Tibial artery (tissue), 4 donors: ENCODE data around the gene ANKRD35.
A peak's percentile ranks its signal among the peaks of the same experiment; 100 is the strongest.

Experiments
- DNase-seq, 2 donors: peaks; one replicate each; pipeline ENCODE4 v3.0.0-alpha.2; 2019
- H3K27ac ChIP-seq, 2 donors: fragments of 200-600 bp; sonication (generic) in 1 of 2; 1 replicate in 1 of 2; 2 replicates in 1 of 2; pipeline ENCODE4 v1.5.1; 2018 to 2019; ENCODE audit warnings: mild to moderate bottlenecking in 1 of 2
- H3K27me3 ChIP-seq, 2 donors: fragments of 200-600 bp; sonication (generic) in 1 of 2; one replicate each; pipeline versions ENCODE4 v1.5.1 to v1.6.0; 2016 to 2019
- H3K36me3 ChIP-seq, 3 donors: fragments of 200-600 bp; sonication (generic) in 2 of 3; one replicate each; pipeline ENCODE4 v1.5.1; 2016 to 2019; ENCODE audit warnings: mild to moderate bottlenecking in 2 of 3
- H3K4me1 ChIP-seq, 4 donors: fragments of 200-600 bp; sonication (generic) in 2 of 4; 1 replicate in 3 of 4; 2 replicates in 1 of 4; pipeline ENCODE4 v1.5.1; 2016 to 2019
- H3K4me3 ChIP-seq, 2 donors: fragments of 200-600 bp; sonication (generic) in 1 of 2; 1 replicate in 1 of 2; 2 replicates in 1 of 2; pipeline ENCODE4 v1.5.1; 2018 to 2019; ENCODE audit warnings: mild to moderate bottlenecking in 2 of 2
- H3K9me3 ChIP-seq, 3 donors: fragments of 200-600 bp; sonication (generic) in 1 of 3; one replicate each; pipeline ENCODE4 v1.5.1; 2016 to 2019
- intact Hi-C: fragments of 100-400 bp; cut with DNase I; formaldehyde crosslinking; loops from one replicate; pipeline ENCODE4 v1.15.0; 2023; ENCODE audit warnings: low total_unique reads
- TF ChIP-seq, protein P1 (sequence below), 2 experiments: fragments of 200-600 bp in 1 of 2; fragments of 450-650 bp in 1 of 2; IDR thresholded peaks; one replicate each; pipeline ENCODE4 v1.5.1; 2017 to 2019; ENCODE audit warnings: antibody characterized with exemption in 2 of 2, mild to moderate bottlenecking in 1 of 2, moderate library complexity in 1 of 2

ANKRD35 gene

DNA sequence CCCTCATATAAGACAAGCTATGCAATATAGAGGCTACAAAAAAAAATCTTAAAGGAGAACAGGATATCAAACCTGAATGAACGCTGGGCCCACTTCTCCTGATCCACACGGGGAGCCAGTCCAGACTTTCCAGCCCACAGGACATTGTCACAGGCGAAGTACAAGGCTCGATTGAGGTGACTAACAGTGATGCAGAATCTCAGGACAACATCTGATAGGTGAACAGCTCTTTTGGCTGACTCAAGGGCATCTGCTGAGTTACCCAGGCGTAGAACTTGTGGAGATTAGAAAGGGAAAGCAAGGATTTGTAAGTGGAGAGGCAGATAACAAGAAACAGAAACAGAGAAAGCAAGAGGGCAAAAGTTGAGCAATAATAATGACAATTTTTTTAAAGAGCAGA is 31.1 kb upstream of the ANKRD35 start:
- no peak for DNase-seq
- TF ChIP-seq, protein P1, sequence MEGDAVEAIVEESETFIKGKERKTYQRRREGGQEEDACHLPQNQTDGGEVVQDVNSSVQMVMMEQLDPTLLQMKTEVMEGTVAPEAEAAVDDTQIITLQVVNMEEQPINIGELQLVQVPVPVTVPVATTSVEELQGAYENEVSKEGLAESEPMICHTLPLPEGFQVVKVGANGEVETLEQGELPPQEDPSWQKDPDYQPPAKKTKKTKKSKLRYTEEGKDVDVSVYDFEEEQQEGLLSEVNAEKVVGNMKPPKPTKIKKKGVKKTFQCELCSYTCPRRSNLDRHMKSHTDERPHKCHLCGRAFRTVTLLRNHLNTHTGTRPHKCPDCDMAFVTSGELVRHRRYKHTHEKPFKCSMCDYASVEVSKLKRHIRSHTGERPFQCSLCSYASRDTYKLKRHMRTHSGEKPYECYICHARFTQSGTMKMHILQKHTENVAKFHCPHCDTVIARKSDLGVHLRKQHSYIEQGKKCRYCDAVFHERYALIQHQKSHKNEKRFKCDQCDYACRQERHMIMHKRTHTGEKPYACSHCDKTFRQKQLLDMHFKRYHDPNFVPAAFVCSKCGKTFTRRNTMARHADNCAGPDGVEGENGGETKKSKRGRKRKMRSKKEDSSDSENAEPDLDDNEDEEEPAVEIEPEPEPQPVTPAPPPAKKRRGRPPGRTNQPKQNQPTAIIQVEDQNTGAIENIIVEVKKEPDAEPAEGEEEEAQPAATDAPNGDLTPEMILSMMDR (IDR thresholded peaks at IDR 0.05) = no peak
- Histone ChIP-seq H3K36me3 (peaks cover 36 to 46% (median 38%) of the 10 kb centered on the region in 3 donors), H3K4me1 (peaks cover 0 to 26% (median 22%) of the 10 kb centered on the region in 4 donors), H3K4me3 (no peak overlapping the region), H3K27ac (peak overlapping the region in 1 of 2 donors; percentile 88), H3K9me3 (no peaks in the 10 kb centered on the region), H3K27me3 (no peaks in the 10 kb centered on the region)
- intact Hi-C loops = loop anchor here (5.0 to 10.0 kb wide), 2 partner anchors 48 to 96 kb away; partner anchors contain the start of genes ANKRD34A and POLR3GL

DNA sequence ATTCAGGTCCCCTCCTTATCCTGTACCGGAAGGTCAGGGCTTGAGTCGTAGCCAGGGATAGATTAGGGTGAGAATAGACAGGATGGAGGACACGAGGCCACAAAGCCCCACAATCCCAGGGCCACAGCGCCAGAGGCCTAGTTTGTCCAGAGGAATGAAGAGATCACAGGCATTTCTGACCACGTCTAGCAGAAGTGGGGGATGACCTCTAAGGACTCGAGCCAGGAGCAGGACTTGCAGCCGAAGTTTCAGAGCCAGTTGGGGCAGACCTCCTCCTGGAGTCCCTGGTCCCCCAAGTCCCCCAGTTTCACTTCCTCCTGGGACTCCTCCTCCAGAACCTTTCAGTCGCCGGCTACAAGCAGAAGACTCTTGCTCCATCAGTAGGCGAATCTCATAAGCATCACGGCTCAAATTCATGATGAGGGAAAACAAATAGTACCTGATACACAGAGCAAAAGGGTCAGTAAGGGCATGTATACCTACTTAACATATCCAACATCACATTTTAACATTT is 26.5 kb upstream of the ANKRD35 start:
- H3K27me3 ChIP-seq = no peaks in the 10 kb centered on the region
- peaks cover 48 to 55% (median 49%) of the 10 kb centered on the region in 3 donors for H3K36me3 ChIP-seq
- intact Hi-C loops = loop anchor here (5.0 to 10.0 kb wide), 2 partner anchors 53 to 65 kb away; partner anchors contain the start of genes ANKRD34A, NUDT17 and POLR3GL
- H3K27ac ChIP-seq = no peak overlapping the region
- no peaks in the 10 kb centered on the region for H3K9me3 ChIP-seq
- no peak for DNase-seq
- no peak overlapping the region for H3K4me3 ChIP-seq
- TF ChIP-seq, protein P1 (IDR thresholded peaks at IDR 0.05) = no peak
- H3K4me1 ChIP-seq = peaks cover 0 to 33% (median 12%) of the 10 kb centered on the region in 4 donors

DNA sequence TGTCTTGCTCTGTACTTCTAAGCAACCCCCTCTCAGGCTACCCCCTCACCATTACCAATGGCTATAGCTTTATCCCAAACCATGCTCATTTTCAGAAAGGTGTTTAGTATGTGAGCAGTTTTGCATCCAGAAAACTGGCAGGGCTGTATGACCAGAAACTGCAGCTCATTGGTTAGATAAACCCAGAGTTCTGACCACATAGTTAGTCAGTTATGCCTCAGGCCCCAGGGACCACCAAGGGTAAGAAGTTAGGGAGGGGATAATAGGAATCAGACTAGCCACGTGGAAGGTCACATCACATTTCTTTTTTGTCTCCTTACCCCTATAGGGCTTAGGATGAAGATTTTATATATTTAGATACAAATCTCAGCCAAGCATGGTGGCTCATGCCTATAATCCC is 23.0 kb upstream of the ANKRD35 start:
- H3K27ac ChIP-seq = peak overlapping the region; percentile 53 to 65
- intact Hi-C loops = no loop called here
- no peaks in the 10 kb centered on the region for H3K27me3 ChIP-seq
- H3K4me1 ChIP-seq = peaks cover 0 to 28% (median 7%) of the 10 kb centered on the region in 4 donors
- peaks cover 25 to 58% (median 30%) of the 10 kb centered on the region in 3 donors for H3K36me3 ChIP-seq
- TF ChIP-seq, protein P1 (IDR thresholded peaks at IDR 0.05) = no peak
- peak overlapping the region; percentile 39 to 49 for H3K4me3 ChIP-seq
- H3K9me3 ChIP-seq = no peaks in the 10 kb centered on the region
- DNase-seq = no peak

DNA sequence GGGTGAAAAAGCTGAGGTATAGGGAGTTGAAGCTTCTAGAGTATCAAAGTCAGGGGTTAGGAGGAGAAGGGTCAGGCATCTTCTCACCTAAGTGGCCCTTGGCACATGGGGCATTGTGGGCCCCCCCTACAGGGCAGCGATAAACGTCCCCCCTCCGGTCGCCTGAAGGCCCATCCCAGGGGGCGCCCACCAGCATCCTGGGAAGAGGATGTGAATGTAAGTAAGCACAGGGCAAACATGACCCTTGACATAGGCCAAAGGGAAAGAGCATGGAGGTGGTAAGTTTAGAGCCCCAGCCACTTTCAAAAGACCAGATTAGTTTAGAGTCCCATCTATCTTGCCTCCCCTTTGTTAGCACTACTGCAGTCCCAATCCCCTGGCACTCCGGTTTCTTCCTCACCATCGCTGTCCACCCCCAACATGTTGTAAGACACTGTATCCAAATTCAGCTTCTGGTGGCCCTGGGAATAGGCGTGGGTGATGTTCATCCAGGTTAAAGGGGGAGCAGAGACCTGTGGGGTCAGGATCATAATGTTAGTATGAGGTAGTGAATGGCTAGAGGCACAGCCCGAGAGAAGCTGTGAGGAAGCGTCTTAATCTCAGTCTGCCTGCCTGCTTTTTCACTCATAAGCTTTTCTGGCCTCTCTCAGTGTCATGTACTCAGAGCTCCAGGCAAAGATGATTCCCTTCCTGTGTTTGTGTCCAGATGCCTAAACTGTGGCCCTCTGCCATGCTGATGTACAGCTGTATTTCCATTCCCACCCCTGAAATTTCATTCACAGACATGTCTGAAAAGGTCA is 21.5 kb upstream of the ANKRD35 start:
- Histone ChIP-seq H3K27ac (peak overlapping the region; percentile 37 to 65), H3K36me3 (peaks cover 15 to 59% (median 23%) of the 10 kb centered on the region in 3 donors), H3K4me3 (no peak overlapping the region), H3K27me3 (no peaks in the 10 kb centered on the region), H3K9me3 (no peaks in the 10 kb centered on the region), H3K4me1 (peaks cover 0 to 28% (median 7%) of the 10 kb centered on the region in 4 donors)
- DNase-seq = no peak
- intact Hi-C loops = no loop called here
- TF ChIP-seq, protein P1 (IDR thresholded peaks at IDR 0.05) = no peak

DNA sequence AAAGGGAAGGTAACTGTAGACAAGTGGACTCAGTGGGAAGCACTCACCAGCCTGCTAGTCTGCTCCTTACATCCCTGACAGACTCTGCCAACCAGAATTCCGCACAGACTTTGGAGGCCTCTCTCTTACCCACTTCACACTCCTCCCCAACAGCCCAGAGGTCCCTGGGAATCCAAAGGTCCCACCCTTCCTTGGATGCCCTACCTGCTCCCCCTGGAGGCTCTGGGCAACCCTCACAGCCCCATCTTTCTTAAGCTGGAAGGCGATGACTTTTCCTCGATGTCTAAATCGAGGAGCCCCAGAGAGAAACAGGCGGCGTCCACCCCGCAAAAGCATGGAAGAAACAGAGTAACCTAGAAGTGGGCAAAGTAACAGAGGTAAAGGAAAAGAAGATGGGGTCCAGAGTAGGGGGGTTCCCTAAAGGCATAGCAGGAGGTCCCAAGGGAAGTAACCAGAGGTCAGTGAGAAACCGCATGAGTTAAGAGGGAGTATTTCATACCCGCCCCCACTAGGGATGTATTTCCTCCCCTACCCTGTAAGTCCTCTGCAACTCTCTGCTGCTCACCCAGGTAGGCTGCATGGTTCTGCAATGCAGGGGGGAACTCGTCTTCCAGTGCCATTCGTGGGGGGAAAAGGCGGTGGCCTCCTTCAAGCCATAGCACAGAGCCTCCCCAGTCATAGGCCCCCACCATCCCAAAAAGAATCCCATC is 15.8 kb upstream of the ANKRD35 start:
- Histone ChIP-seq H3K4me1 (no peaks in the 10 kb centered on the region), H3K27ac (no peak overlapping the region), H3K4me3 (no peak overlapping the region), H3K9me3 (no peaks in the 10 kb centered on the region), H3K27me3 (no peaks in the 10 kb centered on the region), H3K36me3 (peaks cover 0 to 91% (median 55%) of the 10 kb centered on the region in 3 donors)
- TF ChIP-seq, protein P1 (IDR thresholded peaks at IDR 0.05) = no peak
- intact Hi-C loops = no loop called here
- no peak for DNase-seq
